ENCODE measurements around the gene VAC14. TPM values are rescaled to one million over a fixed set of nuclear protein-coding genes. Genes with fewer than 3 reads are reported as not detected.

The VAC14 gene
- total and polyA plus RNA-seq, 2 of the 8 experiments (the other 6 are each of a cell fraction or from before 2014, with no cell fraction given): 56.0 to 108 TPM

- Histone ChIP-seq H2BK15ac (ENCODE audit: low read length) (0 out of 2 replicates have a peak overlapping the region, but pooled peaks have one; percentile 81), H3K36me3 (ENCODE audit: control insufficient read depth in 2 of 4, insufficient read depth in 4 of 4, low read length in 3 of 4) (no peaks in the 10 kb centered on the region), H4K8ac (ENCODE audit: extremely low read depth, insufficient read depth, low read length) (no peak overlapping the region), H3K4me2 (ENCODE audit: insufficient read depth in 1 of 2, low read depth in 2 of 2, low read length in 2 of 2) (no peak overlapping the region), H2BK5ac (ENCODE audit: low read depth, low read length) (0 out of 2 replicates have a peak overlapping the region, but pooled peaks have one; percentile 10), H3K4me3 (ENCODE audit: extremely low read depth in 1 of 4, insufficient read depth in 2 of 4, low read depth in 3 of 4, low read length in 4 of 4) (no peak overlapping the region), H3K4me1 (replicated peaks in 1 of 4; ENCODE audit: control insufficient read depth in 3 of 4, insufficient read depth in 4 of 4, low read length in 3 of 4) (peaks cover 0 to 3% (median 0%) of the 10 kb centered on the region in 4 experiments; a peak in 2 of 7 replicates), H3K4ac (replicated peaks; ENCODE audit: insufficient read length, low read depth, low read length) (no peak overlapping the region), H3K79me2 (ENCODE audit: control insufficient read depth in 1 of 2, insufficient read depth in 2 of 2, low read length in 2 of 2) (no peaks in the 10 kb centered on the region), H4K91ac (replicated peaks; ENCODE audit: insufficient read length, low read length) (no peak overlapping the region), H3K27me3 (replicated peaks in 1 of 4; ENCODE audit: control insufficient read depth in 3 of 4, extremely low read depth in 1 of 4, insufficient read depth in 3 of 4, low read length in 3 of 4) (no peaks in the 10 kb centered on the region; a peak in 2 of 7 replicates), H3K56ac (replicated peaks; ENCODE audit: insufficient read length, low read depth, low read length) (no peak overlapping the region), H2AK5ac (ENCODE audit: low read depth, low read length) (no peak overlapping the region), H3K14ac (ENCODE audit: insufficient read length) (no peak overlapping the region), H4K20me1 (replicated peaks in 1 of 2; ENCODE audit: control insufficient read depth in 1 of 2, insufficient read depth in 2 of 2, low read length in 2 of 2) (peaks cover 0 to 2% of the 10 kb centered on the region in 2 experiments), H3K23me2 (ENCODE audit: low read depth, low read length) (no peaks in the 10 kb centered on the region), H2BK12ac (ENCODE audit: low read depth, low read length) (no peak overlapping the region), H2BK20ac (ENCODE audit: low read length) (no peak overlapping the region), H3K18ac (ENCODE audit: extremely low read depth, low read length) (no peak overlapping the region), H2AFZ (ENCODE audit: low read length) (no peak overlapping the region), H3K79me1 (ENCODE audit: low read depth, low read length) (no peaks in the 10 kb centered on the region), H3K27ac (ENCODE audit: low read depth, low read length) (no peak overlapping the region), H3K9ac (replicated peaks in 1 of 4; ENCODE audit: extremely low read depth in 1 of 4, low read depth in 3 of 4, low read length in 3 of 4) (no peak overlapping the region), H3K9me3 (ENCODE audit: insufficient read depth in 2 of 2, low read depth in 1 of 2, low read length in 1 of 2) (no peaks in the 10 kb centered on the region; a peak in 1 of 4 replicates), H2BK120ac (replicated peaks; ENCODE audit: low read depth, low read length) (no peak overlapping the region), H3K23ac (ENCODE audit: insufficient read length) (no peak overlapping the region), H4K5ac (ENCODE audit: insufficient read length, low read depth, low read length) (no peak overlapping the region)
- POLR2A ChIA-PET (ENCODE audit: partially characterized antibody): interaction anchor here (0.6 to 6.6 kb wide), 5 partner anchors 11 to 75 kb away, joined by 3 to 59 read pairs (median 4); no protein-coding TSS in a partner anchor
- FAIRE-seq (no peak), DNase-seq (ENCODE audit: low read depth in 1 of 2, low spot score in 2 of 2) (no peak)
- CTCF ChIA-PET (ENCODE audit: partially characterized antibody): interaction anchor here (0.6 to 6.1 kb wide), 15 partner anchors 10 to 282 kb away, joined by 3 to 65 read pairs (median 8); no protein-coding TSS in a partner anchor
- 96% methylated on average over 3 of the region's 3 CpGs; no CpG with 5 or more reads in 1 of the 2 experiments for WGBS, 2 experiments (ENCODE audit: extremely low coverage in 1 of 2, insufficient coverage in 1 of 2, insufficient read length in 1 of 2, insufficient replicate concordance in 2 of 2, low coverage in 1 of 2, low lambda C conversion rate in 2 of 2, missing lambda C conversion rate in 1 of 2)
- TF ChIP-seq SRF (IDR thresholded peaks at IDR 0.05; ENCODE audit: low read depth, low read length) (no peak), TEAD4 (IDR thresholded peaks at IDR 0.05; ENCODE audit: low read depth, low read length) (no peak), MAX (IDR thresholded peaks at IDR 0.05) (no peak), CHD2 (IDR thresholded peaks at IDR 0.05; ENCODE audit: low read length) (no peak), KDM1A (IDR thresholded peaks at IDR 0.05; ENCODE audit: borderline replicate concordance, low read length) (no peak), CBX8 (IDR thresholded peaks at IDR 0.05; ENCODE audit: borderline replicate concordance, low read depth, low read length) (no peak), SUZ12 (IDR thresholded peaks at IDR 0.05; ENCODE audit: low read length) (no peak), CREB1 (IDR thresholded peaks at IDR 0.05) (no peak), ATF3 (IDR thresholded peaks at IDR 0.05; ENCODE audit: insufficient read depth, low read depth, low read length) (no peak), NANOG (IDR thresholded peaks at IDR 0.05; ENCODE audit: insufficient read depth, low read depth, low read length, poor library complexity, severe bottlenecking) (no peak), RXRA (IDR thresholded peaks at IDR 0.05; ENCODE audit: insufficient read depth, low read depth, low read length) (no peak), TBP (IDR thresholded peaks at IDR 0.05; ENCODE audit: low read depth, low read length) (no peak), KDM4A (IDR thresholded peaks at IDR 0.05; ENCODE audit: low read depth, low read length, severe bottlenecking) (no peak)
Observed at GRCh38 chr16:70651524-70651923, 149.4 kb downstream of the VAC14 start.
